Right atrium auricular region (tissue), 2 donors: Measurements from ENCODE around the gene PDE6G. TPM values are rescaled to one million over a fixed set of nuclear protein-coding genes. Genes with fewer than 3 reads are reported as not detected.

Source experiments
- DNase-seq: peaks from one replicate; pipeline ENCODE4 v3.0.0-alpha.2; 2019; ENCODE audit warnings: low spot score
- H3K27ac ChIP-seq, 2 donors: fragments of 200-600 bp; sonication (generic); 1 replicate in 1 of 2; 2 replicates in 1 of 2; pipeline ENCODE4 v1.5.1; 2016 to 2019
- H3K27me3 ChIP-seq, 2 donors: fragments of 200-600 bp; sonication (generic); one replicate each; pipeline versions ENCODE4 v1.5.1 to v1.6.0; 2017 to 2019
- H3K36me3 ChIP-seq: fragments of 200-600 bp; sonication (generic); one replicate; pipeline ENCODE4 v1.5.1; 2016
- H3K4me1 ChIP-seq, 2 donors: fragments of 200-600 bp; sonication (generic); one replicate each; pipeline versions ENCODE4 v1.5.1 to v1.6.0; 2017 to 2019
- H3K4me3 ChIP-seq, 2 donors: fragments of 200-600 bp; sonication (generic); 1 replicate in 1 of 2; 2 replicates in 1 of 2; pipeline ENCODE4 v1.5.1; 2017 to 2019; ENCODE audit warnings: mild to moderate bottlenecking in 1 of 2, moderate library complexity in 1 of 2
- H3K9me3 ChIP-seq, 2 donors: fragments of 200-600 bp; sonication (generic); one replicate each; pipeline ENCODE4 v1.5.1; 2019
- total RNA-seq, 2 donors: library from RNA; depleted of rRNA; stranded (reverse); fragments of >200 nt; gene quantifications; one replicate each; pipeline ENCODE4 v1.1.0, GENCODE V29; 2016
- TF ChIP-seq, protein P1 (sequence below), 2 donors: fragments of 200-600 bp; sonication (generic); IDR thresholded peaks; one replicate each; pipeline ENCODE4 v1.5.1; 2019; ENCODE audit warnings: antibody characterized with exemption in 2 of 2

The PDE6G gene
- total RNA-seq, 2 donors from 2014 or later, result not detected

GRCh38 chr17:81647640-81648012 is 8.7 kb downstream of the PDE6G start:
- TF ChIP-seq, protein P1, sequence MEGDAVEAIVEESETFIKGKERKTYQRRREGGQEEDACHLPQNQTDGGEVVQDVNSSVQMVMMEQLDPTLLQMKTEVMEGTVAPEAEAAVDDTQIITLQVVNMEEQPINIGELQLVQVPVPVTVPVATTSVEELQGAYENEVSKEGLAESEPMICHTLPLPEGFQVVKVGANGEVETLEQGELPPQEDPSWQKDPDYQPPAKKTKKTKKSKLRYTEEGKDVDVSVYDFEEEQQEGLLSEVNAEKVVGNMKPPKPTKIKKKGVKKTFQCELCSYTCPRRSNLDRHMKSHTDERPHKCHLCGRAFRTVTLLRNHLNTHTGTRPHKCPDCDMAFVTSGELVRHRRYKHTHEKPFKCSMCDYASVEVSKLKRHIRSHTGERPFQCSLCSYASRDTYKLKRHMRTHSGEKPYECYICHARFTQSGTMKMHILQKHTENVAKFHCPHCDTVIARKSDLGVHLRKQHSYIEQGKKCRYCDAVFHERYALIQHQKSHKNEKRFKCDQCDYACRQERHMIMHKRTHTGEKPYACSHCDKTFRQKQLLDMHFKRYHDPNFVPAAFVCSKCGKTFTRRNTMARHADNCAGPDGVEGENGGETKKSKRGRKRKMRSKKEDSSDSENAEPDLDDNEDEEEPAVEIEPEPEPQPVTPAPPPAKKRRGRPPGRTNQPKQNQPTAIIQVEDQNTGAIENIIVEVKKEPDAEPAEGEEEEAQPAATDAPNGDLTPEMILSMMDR (IDR thresholded peaks at IDR 0.05), result no peak

DNA sequence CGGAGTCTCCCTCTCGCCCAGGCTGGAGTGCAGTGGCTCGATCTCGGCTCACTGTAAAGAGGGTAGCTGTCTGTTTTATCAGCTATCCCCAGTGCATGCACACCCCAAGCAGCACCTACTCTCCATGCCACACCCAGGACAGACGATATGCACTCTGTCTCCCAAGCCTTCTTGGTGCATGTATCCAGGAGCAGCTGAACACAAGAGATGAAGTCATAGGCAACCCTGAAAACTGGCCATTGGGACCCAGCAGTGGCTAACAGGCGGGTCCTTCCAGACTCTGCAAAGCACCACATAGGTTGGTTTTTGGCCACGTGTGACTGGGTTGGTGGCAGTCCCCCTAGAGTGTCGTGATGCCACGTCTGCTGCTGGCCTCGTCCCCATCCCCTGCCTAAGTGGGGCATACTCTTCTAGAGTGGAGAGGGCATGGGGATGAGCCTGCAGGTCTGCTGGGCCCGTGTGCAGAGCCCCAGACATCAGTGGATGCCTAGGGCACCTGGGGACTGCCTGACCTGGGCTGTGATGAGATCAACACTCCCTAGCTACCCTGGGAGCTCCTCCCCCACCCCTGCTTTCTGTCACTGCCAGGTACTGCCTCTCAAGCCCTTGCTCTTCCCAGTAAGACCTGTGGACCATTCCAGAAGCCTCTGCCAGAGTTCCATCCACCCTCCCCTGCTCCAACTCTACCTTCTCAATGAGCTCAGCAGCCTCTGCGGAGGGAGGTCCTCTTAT is 9.3 kb downstream of the PDE6G start:
- DNase-seq, result no peak
- Histone ChIP-seq H3K27me3 (peaks cover 4 to 9% of the 10 kb centered on the region in 2 donors), H3K36me3 (no peaks in the 10 kb centered on the region), H3K27ac (no peak overlapping the region), H3K4me3 (no peak overlapping the region), H3K9me3 (peaks cover 0 to 6% of the 10 kb centered on the region in 2 donors), H3K4me1 (no peaks in the 10 kb centered on the region)
- TF ChIP-seq, protein P1 (IDR thresholded peaks at IDR 0.05), result no peak

More at GRCh38 chr17:81647640-81648012, 8.7 kb downstream of the PDE6G start:
- Histone ChIP-seq H3K36me3 (no peaks in the 10 kb centered on the region), H3K4me1 (no peaks in the 10 kb centered on the region), H3K4me3 (no peak overlapping the region), H3K9me3 (peaks cover 0 to 6% of the 10 kb centered on the region in 2 donors), H3K27me3 (peaks cover 4 to 9% of the 10 kb centered on the region in 2 donors), H3K27ac (no peak overlapping the region)
- DNase-seq, result no peak

DNA sequence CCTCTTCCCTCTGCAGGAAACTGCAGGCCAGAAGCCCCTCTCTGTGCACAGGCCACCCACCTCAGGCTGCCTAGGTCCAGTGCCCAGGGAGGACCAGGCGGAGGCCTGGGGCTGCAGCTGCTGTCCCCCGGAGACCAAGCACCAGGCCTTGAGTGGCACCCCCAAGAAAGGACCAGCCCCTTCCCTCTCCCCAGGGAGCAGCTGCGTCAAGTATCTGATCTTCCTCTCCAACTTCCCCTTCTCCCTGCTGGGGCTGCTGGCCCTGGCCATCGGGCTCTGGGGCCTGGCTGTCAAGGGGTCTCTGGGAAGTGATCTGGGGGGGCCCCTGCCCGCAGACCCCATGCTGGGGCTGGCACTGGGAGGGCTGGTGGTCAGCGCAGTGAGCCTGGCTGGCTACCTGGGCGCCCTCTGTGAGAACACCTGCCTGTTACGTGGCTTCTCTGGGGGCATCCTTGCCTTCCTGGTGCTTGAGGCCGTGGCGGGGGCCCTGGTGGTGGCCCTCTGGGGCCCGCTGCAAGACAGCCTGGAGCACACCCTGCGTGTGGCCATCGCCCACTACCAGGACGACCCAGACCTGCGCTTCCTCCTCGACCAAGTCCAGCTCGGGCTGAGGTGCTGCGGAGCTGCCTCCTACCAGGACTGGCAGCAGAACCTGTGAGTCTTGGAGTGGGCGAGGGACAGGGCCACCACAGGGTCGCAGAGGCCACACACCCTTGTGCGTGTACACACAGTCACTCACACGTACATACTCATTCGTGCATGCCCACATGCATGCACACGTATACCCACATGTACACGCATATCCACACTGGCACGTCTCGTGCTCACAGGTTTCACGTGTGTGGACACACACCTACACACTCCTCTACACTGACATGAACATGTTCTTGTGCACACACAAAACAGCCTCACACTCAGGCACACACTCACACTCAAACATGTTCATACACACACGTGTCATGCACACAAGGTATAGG is 11.1 kb downstream of the PDE6G start:
- Histone ChIP-seq H3K9me3 (peaks cover 0 to 6% of the 10 kb centered on the region in 2 donors), H3K27me3 (peaks cover 4 to 9% of the 10 kb centered on the region in 2 donors), H3K4me3 (no peak overlapping the region), H3K36me3 (no peaks in the 10 kb centered on the region), H3K27ac (no peak overlapping the region), H3K4me1 (no peaks in the 10 kb centered on the region)
- DNase-seq, result no peak
- TF ChIP-seq, protein P1 (IDR thresholded peaks at IDR 0.05), result no peak

- Histone ChIP-seq H3K36me3 (no peaks in the 10 kb centered on the region), H3K4me1 (no peaks in the 10 kb centered on the region), H3K27ac (no peak overlapping the region), H3K4me3 (no peak overlapping the region), H3K27me3 (peaks cover 4 to 9% of the 10 kb centered on the region in 2 donors), H3K9me3 (peaks cover 0 to 6% of the 10 kb centered on the region in 2 donors)
- DNase-seq, result no peak
- TF ChIP-seq, protein P1 (IDR thresholded peaks at IDR 0.05), result no peak
Observed at GRCh38 chr17:81644496-81644895, 11.8 kb downstream of the PDE6G start.

DNA sequence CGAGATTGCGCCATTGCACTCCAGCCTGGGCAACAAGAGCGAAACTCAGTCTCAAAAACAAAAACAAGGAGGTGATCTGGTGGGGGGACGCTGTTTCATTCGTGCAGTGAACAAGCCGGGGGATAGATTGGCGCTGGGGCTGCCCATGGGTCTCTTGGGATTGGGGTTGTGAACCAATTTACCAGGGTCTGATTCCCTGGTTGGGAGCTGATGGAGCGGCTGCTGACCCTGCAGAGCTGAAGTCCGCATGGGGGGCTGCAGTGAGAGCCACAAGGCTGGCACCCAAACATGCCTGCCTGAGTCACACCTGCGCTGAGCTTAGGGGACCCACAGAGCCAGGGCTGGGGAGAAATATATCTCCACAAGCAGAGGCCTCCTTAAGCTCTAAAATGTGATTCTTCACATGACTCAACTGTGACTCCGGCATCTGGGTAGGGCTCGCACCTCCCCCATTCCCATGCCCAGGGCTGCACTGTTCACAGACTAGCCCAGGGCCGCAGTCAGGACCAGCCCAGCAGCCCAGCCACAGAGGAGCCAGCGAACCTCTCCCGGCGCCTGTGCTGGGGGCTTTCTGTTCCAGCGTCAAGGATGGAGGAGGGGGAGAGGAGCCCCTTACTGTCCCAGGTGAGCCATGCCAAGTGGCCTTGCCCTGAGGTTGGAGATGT is 14.4 kb downstream of the PDE6G start:
- TF ChIP-seq, protein P1 (IDR thresholded peaks at IDR 0.05), result no peak
- no peaks in the 10 kb centered on the region for H3K4me1 ChIP-seq
- no peaks in the 10 kb centered on the region for H3K27me3 ChIP-seq
- DNase-seq, result no peak
- no peak overlapping the region for H3K27ac ChIP-seq
- no peak overlapping the region for H3K4me3 ChIP-seq
- H3K9me3 ChIP-seq, result no peaks in the 10 kb centered on the region
- no peaks in the 10 kb centered on the region for H3K36me3 ChIP-seq
